ENCODE data around the gene EIF4H. TPM values are rescaled to one million over a fixed set of nuclear protein-coding genes. Genes with fewer than 3 reads are reported as not detected.
A peak's percentile ranks its signal among the peaks of the same experiment; 100 is the strongest.

EIF4H gene
- total and polyA plus RNA-seq, 9 of the 15 experiments (the other 6 are each of a cell fraction or from before 2014, with no cell fraction given) = 11.0 to 435 (median 319) TPM

GRCh38 chr7:74233655-74234285 lies 59.6 kb downstream of the EIF4H start (continued):
- TF ChIP-seq ATF1 (CRISPR knock-in tag; IDR thresholded peaks at IDR 0.05) = no peak
- 0 out of 2 replicates have a peak, but pooled peaks have one; percentile 7 for TF ChIP-seq ATF1 (tag; IDR thresholded peaks at IDR 0.05)
- TF ChIP-seq TCF3 (CRISPR knock-in tag; IDR thresholded peaks at IDR 0.05) = peak; percentile 83
- TF ChIP-seq EP300 (IDR thresholded peaks at IDR 0.05; ENCODE audit: low read length) = peak; percentile 56
- TF ChIP-seq SMARCC2 (IDR thresholded peaks at IDR 0.05; ENCODE audit: low read depth) = peak; percentile 60; the same call in 1 of the 2 replicates
- no peak for TF ChIP-seq SMAD2 (IDR thresholded peaks at IDR 0.05; ENCODE audit: low read depth, low read length)
- TF ChIP-seq SMARCE1 (IDR thresholded peaks at IDR 0.05) = peak; percentile 80; the same call in 1 of the 2 replicates
- no peak for TF ChIP-seq PHTF2 (CRISPR knock-in tag; IDR thresholded peaks at IDR 0.05)
- TF ChIP-seq ZNF707 (CRISPR knock-in tag; conservative IDR thresholded peaks at IDR 0.05) = no peak
- TF ChIP-seq DPF2 (IDR thresholded peaks at IDR 0.05) = peak; percentile 86
- 0 out of 2 replicates have a peak, but pooled peaks have one; percentile 11 for TF ChIP-seq NFIC (IDR thresholded peaks at IDR 0.05)
- TF ChIP-seq ZNF398 (CRISPR knock-in tag; IDR thresholded peaks at IDR 0.05) = no peak
- TF ChIP-seq MAZ (CRISPR knock-in tag; conservative IDR thresholded peaks at IDR 0.05 in 1 of 2, IDR thresholded peaks at IDR 0.05 in 1 of 2) = no peak
- peak; percentile 47; the same call in 1 of the 2 replicates for TF ChIP-seq SOX6 (IDR thresholded peaks at IDR 0.05)
- peak; percentile 88 for TF ChIP-seq SMARCA4 (IDR thresholded peaks at IDR 0.05)

Data from K562 (cell line).